GM12801 (cell line): ENCODE measurements around the gene HNRNPUL1.

Experiments used
- CTCF ChIP-seq: IDR thresholded peaks from one replicate; pipeline ENCODE4 v1.5.1; 2011; ENCODE audit warnings: control low read depth; ENCODE audit not compliant: insufficient read length; ENCODE audit errors: extremely low read depth

The HNRNPUL1 gene

DNA sequence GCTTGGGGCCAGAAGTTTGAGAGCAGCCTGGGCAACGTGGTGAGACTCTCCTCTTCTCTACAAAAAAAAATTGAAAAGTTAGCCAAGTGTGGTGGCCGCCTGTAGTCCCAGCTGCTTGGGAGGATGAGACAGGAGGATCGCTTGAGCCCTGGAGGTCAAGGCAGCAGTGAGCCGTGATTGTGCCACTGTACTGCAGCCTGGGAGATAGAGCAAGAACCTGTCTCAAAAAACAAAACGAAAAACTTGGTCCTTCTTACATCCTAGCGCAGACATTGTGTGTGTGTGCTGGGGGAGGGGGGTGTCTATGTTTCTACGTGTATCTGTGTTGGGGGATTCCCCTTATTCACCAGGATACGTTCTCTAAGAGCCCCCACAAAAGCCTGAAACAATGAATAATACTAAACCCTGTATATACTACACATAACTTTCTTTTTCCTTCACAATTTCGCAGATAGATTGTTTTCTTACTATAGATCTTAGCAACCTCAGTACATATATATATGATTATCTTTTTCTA lies 37.2 kb upstream of the HNRNPUL1 start:
- no peak for TF ChIP-seq CTCF

DNA sequence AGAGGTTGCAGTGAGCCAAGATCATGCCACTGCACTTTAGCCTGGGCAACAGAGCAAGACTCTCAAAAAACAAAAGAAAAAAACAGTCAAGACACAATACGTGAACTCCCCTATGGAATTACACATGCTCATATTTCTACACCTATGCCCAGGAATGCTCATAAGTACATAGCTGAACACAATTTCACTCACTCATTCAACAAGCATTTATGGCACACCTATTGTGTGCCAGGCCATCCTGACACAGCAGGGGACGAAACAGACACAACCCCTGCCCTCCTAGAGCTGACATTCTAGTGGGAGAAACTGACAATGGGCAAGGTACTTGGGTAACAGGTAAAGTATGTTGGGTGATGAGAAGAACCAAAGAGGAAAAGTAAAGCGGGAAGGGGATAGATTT lies 35.7 kb upstream of the HNRNPUL1 start:
- TF ChIP-seq CTCF = no peak

DNA sequence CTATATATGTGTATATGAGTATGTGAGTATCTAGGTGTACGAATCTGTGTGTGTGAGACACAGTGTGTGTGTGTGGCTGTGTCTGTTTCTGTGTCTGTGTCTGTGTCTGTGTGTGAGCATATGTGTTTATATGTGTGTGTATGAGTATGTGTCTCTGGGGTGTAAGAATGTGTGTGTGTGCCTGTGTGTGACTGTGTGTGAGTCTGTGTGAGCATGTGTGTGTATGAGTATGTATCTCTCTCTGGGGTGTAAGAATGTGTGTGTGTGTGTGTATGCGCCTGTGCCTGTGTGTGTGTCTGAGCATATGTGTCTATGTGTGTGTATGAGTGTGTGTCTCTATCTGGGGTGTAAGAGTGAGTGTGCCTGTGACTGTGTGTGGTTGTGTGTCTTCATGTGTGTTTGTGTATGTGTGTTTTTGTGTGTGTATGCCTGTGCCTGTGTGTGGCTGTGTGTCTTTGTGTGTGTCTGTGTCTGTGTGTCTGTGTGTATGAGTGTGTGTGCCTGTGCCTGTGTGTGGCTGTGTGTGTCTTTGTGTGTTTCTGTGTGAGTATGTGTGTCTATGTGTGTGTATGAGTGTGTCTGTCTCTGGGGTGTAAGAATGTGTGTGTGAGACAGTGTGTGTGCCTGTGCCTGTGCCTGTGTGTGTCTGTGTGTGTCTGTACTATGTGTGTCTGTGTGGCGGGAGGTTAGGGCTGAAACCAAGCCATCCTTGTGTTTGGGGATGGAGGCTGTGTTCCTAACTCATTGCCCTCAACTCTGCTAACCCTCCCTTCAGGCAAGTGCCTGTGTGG lies 33.9 kb upstream of the HNRNPUL1 start:
- TF ChIP-seq CTCF = no peak

GRCh38 chr19:41232686-41233085 lies 31.5 kb upstream of the HNRNPUL1 start:
- no peak for TF ChIP-seq CTCF

DNA sequence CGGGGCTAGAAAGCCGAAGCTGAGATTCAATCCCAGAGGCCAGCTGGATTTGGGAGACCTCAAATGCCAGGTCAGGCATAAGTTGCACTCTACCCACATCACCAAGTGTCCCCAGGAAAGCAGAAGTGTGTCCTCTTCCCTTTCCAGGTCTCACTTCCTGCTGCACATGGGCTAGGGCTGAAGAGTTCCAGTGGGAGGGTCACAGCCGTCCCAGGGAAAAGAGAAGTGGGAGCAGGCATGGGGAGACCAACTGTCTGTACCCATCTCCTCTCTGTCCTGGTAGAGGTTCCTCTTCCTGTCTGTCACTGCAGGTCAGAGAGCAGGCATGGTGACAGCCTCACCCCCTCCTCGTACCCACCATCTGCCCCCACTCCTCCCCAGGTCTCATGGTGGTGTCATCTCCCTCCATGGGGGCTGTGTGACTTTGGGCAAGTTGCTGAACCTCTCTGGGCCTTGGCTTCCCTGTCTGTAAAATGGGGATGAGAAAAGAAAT lies 30.4 kb upstream of the HNRNPUL1 start:
- TF ChIP-seq CTCF = no peak

- TF ChIP-seq CTCF = no peak
These were observed 29.5 kb upstream of the HNRNPUL1 start for GRCh38 chr19:41234512-41235168.

GRCh38 chr19:41235480-41235879 lies 28.7 kb upstream of the HNRNPUL1 start:
- TF ChIP-seq CTCF = no peak
